Neural progenitor cell (in vitro differentiated cells): ENCODE measurements around the gene EED.

Experiments
- CTCF ChIP-seq: fragments of 200-600 bp; sonication (generic); IDR thresholded peaks from 2 replicates; pipeline ENCODE4 v1.5.1; 2017; ENCODE audit warnings: antibody characterized with exemption, mild to moderate bottlenecking
- EZH2 ChIP-seq: fragments of 200-600 bp; sonication (generic); IDR thresholded peaks from 2 replicates; pipeline ENCODE4 v1.6.1; 2017; ENCODE audit warnings: antibody characterized with exemption, mild to moderate bottlenecking, moderate library complexity
- EZH2phosphoT487 ChIP-seq: fragments of 200-600 bp; sonication (generic); IDR thresholded peaks from 2 replicates; pipeline ENCODE4 v1.6.1; 2017; ENCODE audit warnings: antibody characterized with exemption

- TF ChIP-seq CTCF (no peak), EZH2phosphoT487 (no peak), EZH2 (no peak)
Measured at GRCh38 chr11:86269645-86270044, 25.1 kb downstream of the EED start.
